ENCODE data around the gene LINGO1.

GRCh38 chr15:77584201-77584600 lies 48.5 kb downstream of the LINGO1 start:
- TF ChIP-seq POLR2A (IDR thresholded peaks at IDR 0.05) (no peak), CTCF (IDR thresholded peaks at IDR 0.05) (no peak)
